Urothelium cell line (cell line): ENCODE results near the gene CHSY1.

Source experiments
- DNase-seq: peaks from one replicate; pipeline ENCODE4 v3.0.0; 2011; ENCODE audit warnings: low spot score, mixed read lengths
- FAIRE-seq: peaks from 2 replicates; lab custom pipeline; 2011; peaks lifted over from hg19 to GRCh38; lab: Jason Lieb, UNC

The CHSY1 gene

GRCh38 chr15:101272584-101272983 lies 20.7 kb upstream of the CHSY1 start:
- FAIRE-seq: no peak
- DNase-seq: no peak

GRCh38 chr15:101269479-101270223 lies 17.8 kb upstream of the CHSY1 start:
- no peak for DNase-seq
- FAIRE-seq: no peak

GRCh38 chr15:101267320-101268104 lies 15.7 kb upstream of the CHSY1 start:
- FAIRE-seq: no peak
- DNase-seq: no peak

GRCh38 chr15:101266787-101267186 lies 14.9 kb upstream of the CHSY1 start:
- DNase-seq: no peak
- FAIRE-seq: no peak

GRCh38 chr15:101266034-101266433 lies 14.2 kb upstream of the CHSY1 start:
- FAIRE-seq: no peak

GRCh38 chr15:101264911-101265641 lies 13.2 kb upstream of the CHSY1 start:
- no peak for FAIRE-seq
- no peak for DNase-seq

More at GRCh38 chr15:101266034-101266433, 14.2 kb upstream of the CHSY1 start:
- DNase-seq: no peak

GRCh38 chr15:101264011-101264410 lies 12.2 kb upstream of the CHSY1 start:
- no peak for FAIRE-seq

GRCh38 chr15:101262551-101262950 lies 10.7 kb upstream of the CHSY1 start:
- FAIRE-seq (no peak), DNase-seq (no peak)

More at GRCh38 chr15:101264011-101264410, 12.2 kb upstream of the CHSY1 start:
- DNase-seq: no peak

- FAIRE-seq (no peak), DNase-seq (peak; percentile 58)
These were observed 6.6 kb upstream of the CHSY1 start for GRCh38 chr15:101258238-101259144.

- DNase-seq (no peak), FAIRE-seq (no peak)
These were observed 4.9 kb upstream of the CHSY1 start for GRCh38 chr15:101256757-101257156.

GRCh38 chr15:101255615-101256241 lies 3.9 kb upstream of the CHSY1 start:
- DNase-seq: no peak
- no peak for FAIRE-seq

- no peak for FAIRE-seq
- no peak for DNase-seq
These were observed 3.2 kb upstream of the CHSY1 start for GRCh38 chr15:101255051-101255395.

- DNase-seq: no peak
- FAIRE-seq: no peak
These were observed 2.6 kb upstream of the CHSY1 start for GRCh38 chr15:101254157-101255050.

- DNase-seq: no peak
- FAIRE-seq: no peak
These were observed 988 bp upstream of the CHSY1 start for GRCh38 chr15:101252836-101253235.

GRCh38 chr15:101250873-101251829 lies 697 bp downstream of the CHSY1 start:
- DNase-seq (peak; percentile 68), FAIRE-seq (no peak)

- no peak for FAIRE-seq
- DNase-seq: peak; percentile 39
These were observed 1.5 kb downstream of the CHSY1 start for GRCh38 chr15:101250341-101250831.

- DNase-seq (no peak), FAIRE-seq (no peak)
These were observed 3.6 kb downstream of the CHSY1 start for GRCh38 chr15:101248274-101248673.
